Heart left ventricle (tissue), 13 donors: Measurements from ENCODE around the gene MKRN2OS.

ENCODE experiments used
- POLR2A ChIP-seq, 2 donors: fragments of 450-650 bp; IDR thresholded peaks; one replicate each; pipeline ENCODE4 v1.6.1; 2017; ENCODE audit warnings: antibody characterized with exemption in 2 of 2, mild to moderate bottlenecking in 2 of 2, moderate library complexity in 2 of 2
- TF ChIP-seq, protein P1 (sequence below), 12 donors: fragments of 200-600 bp; sonication (generic) in 4 of 12; IDR thresholded peaks; one replicate each; pipeline versions ENCODE4 v1.5.0 to v1.8.0; 2018 to 2022; ENCODE audit warnings: antibody characterized with exemption in 12 of 12, mild to moderate bottlenecking in 5 of 12
- donor health status: ischemic (EF 13 %, LVEDD 7.1; RV severe dilation, severe dysfunction).
- donor health status: DM: no; HTN: yes; CAD: no.
- donor health status: DM: no; HTN: no; CAD: no.
- donor health status: ischemic (EF 25% LVEDD 6.9; RV normal size, moderate dysfunction).
- donor health status: ischemic (EF 25% LVEDD 5.7; RV mildly dilated, moderate dysfunction).
- donor health status: ischemic (EF 35%, LVEDD 5.7; RV mildly dilated, moderate dysfunction).
- donor health status: nonischemic (EF 11% LVEDD 7.7; RV severe dilation, severe dysfunction).
- donor health status: DM: yes; HTN: yes; CAD: no.
- donor health status: PGD.
- donor health status: ischemic (EF 29% LVEDD 5.4; RV normal size, mild dysfunction).
- donor health status: nonischemic (EF 23%, LVEDD 6.1; RV moderate dilation, normal function).

- TF ChIP-seq, protein P1, sequence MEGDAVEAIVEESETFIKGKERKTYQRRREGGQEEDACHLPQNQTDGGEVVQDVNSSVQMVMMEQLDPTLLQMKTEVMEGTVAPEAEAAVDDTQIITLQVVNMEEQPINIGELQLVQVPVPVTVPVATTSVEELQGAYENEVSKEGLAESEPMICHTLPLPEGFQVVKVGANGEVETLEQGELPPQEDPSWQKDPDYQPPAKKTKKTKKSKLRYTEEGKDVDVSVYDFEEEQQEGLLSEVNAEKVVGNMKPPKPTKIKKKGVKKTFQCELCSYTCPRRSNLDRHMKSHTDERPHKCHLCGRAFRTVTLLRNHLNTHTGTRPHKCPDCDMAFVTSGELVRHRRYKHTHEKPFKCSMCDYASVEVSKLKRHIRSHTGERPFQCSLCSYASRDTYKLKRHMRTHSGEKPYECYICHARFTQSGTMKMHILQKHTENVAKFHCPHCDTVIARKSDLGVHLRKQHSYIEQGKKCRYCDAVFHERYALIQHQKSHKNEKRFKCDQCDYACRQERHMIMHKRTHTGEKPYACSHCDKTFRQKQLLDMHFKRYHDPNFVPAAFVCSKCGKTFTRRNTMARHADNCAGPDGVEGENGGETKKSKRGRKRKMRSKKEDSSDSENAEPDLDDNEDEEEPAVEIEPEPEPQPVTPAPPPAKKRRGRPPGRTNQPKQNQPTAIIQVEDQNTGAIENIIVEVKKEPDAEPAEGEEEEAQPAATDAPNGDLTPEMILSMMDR (IDR thresholded peaks at IDR 0.05), result no peak
- TF ChIP-seq POLR2A (IDR thresholded peaks at IDR 0.05), result no peak
Measured at GRCh38 chr3:12579905-12580304, 34.6 kb upstream of the MKRN2OS start.
